Mesodermal cell (in vitro differentiated cells): ENCODE measurements around the gene LRRC4C.

Source experiments
- H3K27ac ChIP-seq: 2 replicates; pipeline ENCODE4 v1.7.0; 2013; ENCODE audit warnings: mild to moderate bottlenecking, low read depth, low read length, moderate library complexity; ENCODE audit not compliant: severe bottlenecking
- H3K36me3 ChIP-seq: 2 replicates; pipeline ENCODE4 v1.7.1; 2013; ENCODE audit warnings: mild to moderate bottlenecking, low read length, moderate library complexity; ENCODE audit not compliant: control insufficient read depth, insufficient read depth
- H3K4me1 ChIP-seq: one replicate; pipeline ENCODE4 v1.7.1; 2013; ENCODE audit warnings: mild to moderate bottlenecking, low read length; ENCODE audit not compliant: insufficient read depth, control insufficient read depth, poor library complexity, severe bottlenecking
- H3K4me3 ChIP-seq: 2 replicates; pipeline ENCODE4 v1.7.0; 2013; ENCODE audit warnings: low read length, control low read depth, mild to moderate bottlenecking; ENCODE audit not compliant: insufficient read depth, poor library complexity, severe bottlenecking; ENCODE audit errors: extremely low read depth
- H3K9me3 ChIP-seq: 2 replicates; pipeline ENCODE4 v1.7.1; 2013; ENCODE audit warnings: mild to moderate bottlenecking, low read length, moderate library complexity; ENCODE audit not compliant: control insufficient read depth
- WGBS, 2 experiments: methylation state at CpG; one replicate each; pipeline ENCODE4 v1.1.5; 2013; ENCODE audit warnings: missing lambda C conversion rate in 2 of 2; ENCODE audit not compliant: insufficient coverage in 2 of 2; 5-methylcytosine and 5-hydroxymethylcytosine counted together

The LRRC4C gene

GRCh38 chr11:40294741-40295140, 1164.7 kb downstream of the LRRC4C start:
- Histone ChIP-seq H3K4me3 (no peak overlapping the region), H3K36me3 (no peaks in the 10 kb centered on the region), H3K27ac (no peak overlapping the region), H3K4me1 (no peaks in the 10 kb centered on the region), H3K9me3 (no peaks in the 10 kb centered on the region)
- 87 to 94% methylated on average over 5 to 6 of the region's 9 CpGs for WGBS, 2 experiments

DNA sequence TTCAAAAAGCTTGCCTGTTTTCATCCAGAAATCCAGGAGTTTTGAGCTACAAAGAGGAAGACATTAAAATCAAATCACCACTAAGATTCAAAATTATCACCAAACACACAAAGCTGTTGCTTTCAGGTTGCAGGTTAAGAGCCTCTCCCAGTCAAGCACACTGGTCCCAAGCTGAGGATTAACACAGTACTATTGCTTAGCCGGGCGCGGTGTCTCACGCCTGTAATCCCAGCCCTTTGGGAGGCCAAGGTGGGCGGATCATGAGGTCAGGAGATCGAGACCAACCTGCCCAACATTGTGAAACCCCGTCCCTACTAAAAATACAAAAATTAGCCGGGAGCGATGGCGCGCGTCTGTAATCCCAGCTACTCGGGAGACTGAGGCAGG, 1165.1 kb downstream of the LRRC4C start:
- WGBS, 2 experiments = 76 to 80% methylated on average over 10 to 12 of the region's 13 CpGs
- Histone ChIP-seq H3K4me1 (no peaks in the 10 kb centered on the region), H3K4me3 (no peak overlapping the region), H3K27ac (no peak overlapping the region), H3K36me3 (no peaks in the 10 kb centered on the region), H3K9me3 (no peaks in the 10 kb centered on the region)

DNA sequence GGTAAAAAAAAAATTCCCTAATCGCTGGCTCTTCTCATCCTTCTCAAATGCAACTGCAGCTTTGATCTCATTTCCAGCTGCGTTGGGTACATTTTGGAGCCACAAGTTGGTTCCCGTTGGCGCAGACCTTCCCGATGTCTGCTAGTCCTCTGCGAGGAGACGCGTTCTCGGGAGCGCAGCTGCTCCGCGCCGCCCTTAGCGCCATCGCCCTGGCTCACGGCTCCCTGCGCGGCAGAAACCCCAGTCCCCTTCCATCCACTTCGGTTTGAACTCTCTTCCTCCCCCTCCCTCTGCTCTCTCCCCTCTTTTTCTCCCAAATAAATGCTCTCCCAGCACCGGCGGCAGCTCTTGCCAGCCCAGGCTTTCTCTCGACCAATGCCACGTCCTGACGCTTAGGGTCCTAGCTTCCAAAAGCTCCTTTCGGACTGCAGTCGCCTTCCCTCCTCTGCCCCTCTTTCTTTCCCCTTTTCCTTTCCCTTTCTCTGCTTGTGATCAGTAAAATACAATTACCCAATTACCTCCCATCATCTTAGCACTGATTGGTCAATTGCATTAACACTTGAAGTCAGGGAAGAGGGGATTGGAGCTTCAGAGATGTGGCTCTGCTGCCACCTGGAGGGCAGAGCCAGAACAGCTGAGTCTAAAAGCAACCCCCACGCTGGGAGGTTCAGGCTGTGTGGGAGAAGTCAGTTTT, 1165.7 kb downstream of the LRRC4C start:
- Histone ChIP-seq H3K9me3 (no peaks in the 10 kb centered on the region), H3K4me1 (no peaks in the 10 kb centered on the region), H3K27ac (peak overlapping the region; percentile 88), H3K4me3 (peak overlapping the region; percentile 60), H3K36me3 (no peaks in the 10 kb centered on the region)
- 0% methylated on average over 25 to 26 of the region's 27 CpGs for WGBS, 2 experiments

DNA sequence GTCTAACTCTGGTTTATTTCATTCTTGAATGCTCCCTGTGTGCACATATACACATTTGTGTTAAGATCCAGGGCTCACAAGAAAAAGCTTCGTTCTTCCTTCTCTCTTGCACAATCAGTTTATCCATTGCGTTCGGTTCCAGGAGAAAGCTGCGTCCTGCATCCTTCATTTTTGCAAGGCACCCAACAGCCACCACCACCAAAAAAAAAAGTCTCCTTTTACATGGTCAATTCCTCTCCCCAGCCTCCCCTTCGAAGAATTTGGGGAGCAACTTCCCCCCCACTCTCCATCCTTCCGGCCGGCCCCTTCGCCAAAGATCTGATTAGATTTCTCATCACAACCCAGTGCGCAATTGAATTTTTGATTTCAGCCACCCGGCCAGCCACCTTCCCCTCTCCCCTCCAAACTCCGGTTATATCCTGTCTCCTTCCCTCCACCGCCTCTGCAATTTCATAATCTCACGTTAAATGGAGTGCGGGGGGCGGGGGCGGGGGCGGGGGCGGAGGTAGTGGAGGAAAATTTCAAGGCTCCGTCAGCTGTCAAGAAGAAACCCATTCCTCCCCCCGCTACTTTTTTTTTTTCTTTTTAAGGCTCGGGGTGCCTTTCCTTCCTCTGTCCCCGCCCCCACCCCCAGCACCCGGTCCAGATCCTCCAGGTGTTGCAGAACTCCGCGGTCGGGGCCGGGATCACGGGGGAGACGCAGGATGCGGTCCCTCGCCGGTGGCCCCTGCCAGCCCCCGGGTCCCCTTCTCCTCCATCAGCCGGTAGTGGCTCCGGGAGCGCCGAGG, 1166.5 kb downstream of the LRRC4C start:
- peak overlapping the region; percentile 60 for H3K4me3 ChIP-seq
- no peaks in the 10 kb centered on the region for H3K9me3 ChIP-seq
- H3K27ac ChIP-seq = peak overlapping the region; percentile 88
- no peaks in the 10 kb centered on the region for H3K4me1 ChIP-seq
- WGBS, 2 experiments = 7 to 10% methylated on average over 9 to 10 of the region's 37 CpGs
- H3K36me3 ChIP-seq = no peaks in the 10 kb centered on the region

- Histone ChIP-seq H3K4me3 (peak overlapping the region; percentile 16), H3K9me3 (no peaks in the 10 kb centered on the region), H3K27ac (no peak overlapping the region), H3K36me3 (no peaks in the 10 kb centered on the region), H3K4me1 (no peaks in the 10 kb centered on the region)
- 70 to 79% methylated on average over 5 to 6 of the region's 7 CpGs for WGBS, 2 experiments
These were observed 1167.7 kb downstream of the LRRC4C start for GRCh38 chr11:40291741-40292140.

GRCh38 chr11:40291329-40291728, 1168.1 kb downstream of the LRRC4C start:
- Histone ChIP-seq H3K4me3 (peak overlapping the region; percentile 16), H3K27ac (no peak overlapping the region), H3K36me3 (no peaks in the 10 kb centered on the region), H3K4me1 (no peaks in the 10 kb centered on the region), H3K9me3 (no peaks in the 10 kb centered on the region)
- no CpG with 5 or more reads among the region's 3 CpGs for WGBS, 2 experiments

DNA sequence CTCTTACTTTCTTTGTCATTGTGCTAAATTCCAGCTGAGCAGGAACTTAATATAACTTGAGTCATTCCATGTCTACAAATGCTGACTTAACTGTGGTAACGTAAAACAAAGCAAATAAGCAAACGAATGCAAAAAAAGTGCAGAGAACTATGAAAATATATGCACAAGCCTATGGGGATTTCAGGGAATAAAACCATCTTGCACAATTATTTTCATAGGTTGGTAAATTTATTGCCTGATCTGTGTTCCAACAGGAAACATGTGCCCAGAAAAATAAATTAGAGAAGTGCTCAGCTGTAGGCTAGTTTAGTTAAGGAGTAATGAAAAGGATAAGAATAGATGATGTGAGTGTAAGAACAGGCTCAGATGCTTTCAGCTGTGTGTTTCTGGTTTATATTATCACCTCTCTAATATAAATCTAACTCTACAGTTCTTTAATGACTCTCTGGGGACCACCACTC, 1169.3 kb downstream of the LRRC4C start:
- no peak overlapping the region for H3K27ac ChIP-seq
- H3K9me3 ChIP-seq = no peaks in the 10 kb centered on the region
- no peaks in the 10 kb centered on the region for H3K36me3 ChIP-seq
- peak overlapping the region; percentile 3 for H3K4me3 ChIP-seq
- WGBS, 2 experiments = no CpG with 5 or more reads among the region's 2 CpGs
- H3K4me1 ChIP-seq = no peaks in the 10 kb centered on the region

DNA sequence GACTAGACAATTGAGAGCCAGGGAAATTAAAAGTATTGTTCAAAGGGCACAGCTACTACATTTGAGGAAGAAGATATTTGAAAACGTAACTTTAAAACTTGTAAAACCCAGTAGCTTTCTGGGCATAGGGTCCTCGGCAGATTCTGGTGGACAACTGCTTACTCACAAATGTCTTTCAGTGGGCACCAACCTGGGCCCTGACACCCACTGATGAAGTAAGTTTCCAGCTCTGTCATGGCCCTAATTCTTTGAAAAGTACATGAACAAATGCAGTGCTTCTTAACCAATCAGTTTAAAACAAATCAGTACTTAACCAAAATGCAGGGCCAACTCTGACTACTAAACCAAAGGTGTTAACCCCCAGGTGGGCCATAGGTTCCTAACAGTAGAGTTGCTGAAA, 1170.1 kb downstream of the LRRC4C start:
- H3K36me3 ChIP-seq = no peaks in the 10 kb centered on the region
- WGBS, 2 experiments = 92 to 97% methylated on average over 2 of the region's 2 CpGs
- H3K9me3 ChIP-seq = no peaks in the 10 kb centered on the region
- H3K27ac ChIP-seq = no peak overlapping the region
- no peaks in the 10 kb centered on the region for H3K4me1 ChIP-seq
- no peak overlapping the region for H3K4me3 ChIP-seq

DNA sequence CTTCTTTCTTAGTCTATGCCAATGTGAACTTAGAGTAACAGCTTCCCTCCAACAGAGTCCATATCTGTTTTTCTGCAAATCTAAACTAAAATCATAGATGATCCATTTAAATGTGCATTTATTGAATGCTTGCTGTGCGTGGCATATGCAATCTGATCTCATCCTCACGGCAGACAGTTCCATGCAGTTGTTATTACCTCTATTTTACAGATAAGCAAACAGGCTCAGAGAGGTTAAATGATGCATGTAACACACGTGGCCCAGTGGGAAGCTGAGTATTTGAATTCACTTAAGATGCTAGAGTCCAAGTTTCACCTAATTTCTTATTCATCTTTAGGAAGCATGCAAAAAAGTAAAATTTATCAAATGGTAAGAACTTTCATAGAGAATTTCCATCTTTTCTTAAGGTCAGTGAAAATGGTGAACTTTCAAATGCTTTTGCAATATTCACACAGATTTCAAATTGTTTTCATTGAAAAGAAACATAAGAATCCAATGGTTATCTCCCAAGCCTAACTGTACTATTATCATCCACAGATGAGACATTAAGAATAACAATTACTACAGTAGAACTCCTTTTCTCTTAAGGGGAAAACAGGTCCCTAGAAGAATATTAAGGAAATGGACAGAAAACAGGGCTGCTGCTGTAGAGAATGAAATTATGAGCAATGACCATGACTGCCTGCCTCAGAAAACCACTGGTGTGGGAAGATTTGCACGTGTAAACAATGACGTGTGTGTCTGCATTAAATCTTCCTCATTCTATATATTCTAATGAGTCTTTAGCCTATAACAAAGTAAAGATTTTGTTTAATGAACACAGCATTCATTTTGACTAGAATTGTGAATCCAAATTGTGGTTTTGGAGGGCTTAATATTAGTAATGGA, 1171.3 kb downstream of the LRRC4C start:
- H3K4me1 ChIP-seq = no peaks in the 10 kb centered on the region
- H3K27ac ChIP-seq = no peak overlapping the region

DNA sequence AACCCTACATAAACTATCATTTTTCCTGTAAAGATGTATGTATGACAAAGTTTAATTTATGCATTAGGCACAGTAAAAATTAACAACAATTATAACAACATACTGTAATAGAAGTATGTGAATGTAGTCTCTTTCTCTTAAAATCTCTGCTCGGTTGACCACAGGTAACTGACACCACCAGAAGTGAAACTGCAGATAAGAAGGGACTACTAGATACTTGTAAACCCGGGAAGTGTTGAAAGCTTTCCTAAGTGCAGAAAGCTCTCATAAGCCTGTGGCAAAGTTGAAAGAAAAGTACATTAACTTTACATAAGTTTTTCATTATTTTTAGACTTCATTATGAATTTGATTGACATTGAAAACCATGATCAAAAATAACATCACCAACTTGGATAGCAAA, 1173.3 kb downstream of the LRRC4C start:
- H3K36me3 ChIP-seq = no peaks in the 10 kb centered on the region
- H3K4me3 ChIP-seq = no peak overlapping the region
- no peak overlapping the region for H3K27ac ChIP-seq
- WGBS, 2 experiments = no CpG with 5 or more reads among the region's 2 CpGs
- H3K4me1 ChIP-seq = no peaks in the 10 kb centered on the region
- H3K9me3 ChIP-seq = no peaks in the 10 kb centered on the region

More for the DNA sequence above, 1171.3 kb downstream of the LRRC4C start:
- Histone ChIP-seq H3K9me3 (no peaks in the 10 kb centered on the region), H3K36me3 (no peaks in the 10 kb centered on the region), H3K4me3 (no peak overlapping the region)
- WGBS, 2 experiments = 83 to 100% methylated on average over 1 to 2 of the region's 5 CpGs
